GM13976 (cell line): ENCODE data around the gene PURB.

Experiments used
- DNase-seq: peaks from one replicate; pipeline ENCODE4 v3.0.0; 2012; ENCODE audit warnings: low spot score
- in situ Hi-C: fragments of 300-500 bp; cut with MboI; formaldehyde crosslinking; loops from one replicate; pipeline ENCODE4 v1.12.0; 2022; ENCODE audit warnings: low sequenced_read_pairs, mixed read lengths, inconsistent platforms; ENCODE audit not compliant: unreplicated experiment
- TF ChIP-seq, protein P1 (sequence below): IDR thresholded peaks from 2 replicates; pipeline ENCODE4 v1.5.1; 2012; ENCODE audit warnings: borderline replicate concordance, mild to moderate bottlenecking; ENCODE audit not compliant: insufficient read depth; ENCODE audit errors: extremely low read depth, missing control alignments, control extremely low read depth

The PURB gene

GRCh38 chr7:44884621-44885393 is 523 bp downstream of the PURB start:
- TF ChIP-seq, protein P1, sequence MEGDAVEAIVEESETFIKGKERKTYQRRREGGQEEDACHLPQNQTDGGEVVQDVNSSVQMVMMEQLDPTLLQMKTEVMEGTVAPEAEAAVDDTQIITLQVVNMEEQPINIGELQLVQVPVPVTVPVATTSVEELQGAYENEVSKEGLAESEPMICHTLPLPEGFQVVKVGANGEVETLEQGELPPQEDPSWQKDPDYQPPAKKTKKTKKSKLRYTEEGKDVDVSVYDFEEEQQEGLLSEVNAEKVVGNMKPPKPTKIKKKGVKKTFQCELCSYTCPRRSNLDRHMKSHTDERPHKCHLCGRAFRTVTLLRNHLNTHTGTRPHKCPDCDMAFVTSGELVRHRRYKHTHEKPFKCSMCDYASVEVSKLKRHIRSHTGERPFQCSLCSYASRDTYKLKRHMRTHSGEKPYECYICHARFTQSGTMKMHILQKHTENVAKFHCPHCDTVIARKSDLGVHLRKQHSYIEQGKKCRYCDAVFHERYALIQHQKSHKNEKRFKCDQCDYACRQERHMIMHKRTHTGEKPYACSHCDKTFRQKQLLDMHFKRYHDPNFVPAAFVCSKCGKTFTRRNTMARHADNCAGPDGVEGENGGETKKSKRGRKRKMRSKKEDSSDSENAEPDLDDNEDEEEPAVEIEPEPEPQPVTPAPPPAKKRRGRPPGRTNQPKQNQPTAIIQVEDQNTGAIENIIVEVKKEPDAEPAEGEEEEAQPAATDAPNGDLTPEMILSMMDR, result no peak
- in situ Hi-C loops, result no loop called here
- peak; percentile 52 for DNase-seq

DNA sequence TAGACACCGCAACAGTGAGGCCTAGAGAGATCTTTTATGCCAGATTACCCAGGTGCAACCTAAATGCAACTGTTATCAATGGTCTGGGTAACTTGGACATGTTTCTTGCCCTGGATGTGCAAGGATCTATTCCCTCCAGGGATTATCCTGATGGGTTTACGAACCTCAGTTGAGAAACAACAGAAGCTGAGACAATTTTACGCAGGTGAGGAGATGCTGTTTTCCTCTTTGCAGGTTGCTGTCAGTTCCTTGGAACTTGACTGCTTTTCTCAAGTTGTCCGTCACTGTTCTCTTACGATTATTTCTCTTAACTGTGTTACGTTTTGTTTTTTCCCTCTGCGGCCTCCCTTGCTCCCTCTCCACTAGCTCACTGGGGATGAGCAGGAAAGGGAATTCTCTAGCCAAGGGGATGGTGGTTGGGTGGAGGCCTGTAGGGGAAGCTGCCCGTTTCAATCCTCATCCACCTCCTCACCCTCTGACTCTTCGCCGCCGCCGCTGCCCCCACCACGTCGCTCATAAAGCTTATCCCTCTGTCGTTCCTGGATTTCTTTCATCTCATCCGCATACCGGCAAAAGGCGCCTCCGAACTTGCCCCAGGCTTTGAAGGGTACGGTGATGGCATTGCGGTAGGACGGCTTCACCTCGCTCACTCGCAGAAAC is 1.2 kb downstream of the PURB start:
- no peak for DNase-seq
- in situ Hi-C loops, result no loop called here
- TF ChIP-seq, protein P1, result no peak

GRCh38 chr7:44882899-44883298 is 2.4 kb downstream of the PURB start:
- in situ Hi-C loops, result no loop called here
- no peak for DNase-seq
- TF ChIP-seq, protein P1, result no peak

DNA sequence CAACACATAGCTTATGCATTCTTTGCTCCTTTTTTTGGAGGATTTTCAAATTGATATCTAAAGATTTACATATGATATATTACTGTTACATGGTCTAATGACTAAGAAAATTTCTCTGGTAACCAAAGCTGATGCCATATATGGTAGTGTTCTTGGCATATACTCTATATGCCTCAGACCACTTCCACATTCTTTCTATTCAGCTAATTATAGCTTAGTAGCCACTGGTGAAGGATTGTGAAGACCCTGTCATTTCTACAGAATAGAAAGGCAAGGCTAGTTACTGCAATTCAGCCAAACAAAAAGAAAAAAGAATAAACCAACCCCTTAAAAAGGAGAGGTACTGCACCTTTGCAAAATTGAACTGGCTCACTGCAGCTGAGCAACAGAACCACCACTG is 3.7 kb downstream of the PURB start:
- TF ChIP-seq, protein P1, result no peak
- in situ Hi-C loops, result no loop called here
- peak; percentile 42 for DNase-seq

DNA sequence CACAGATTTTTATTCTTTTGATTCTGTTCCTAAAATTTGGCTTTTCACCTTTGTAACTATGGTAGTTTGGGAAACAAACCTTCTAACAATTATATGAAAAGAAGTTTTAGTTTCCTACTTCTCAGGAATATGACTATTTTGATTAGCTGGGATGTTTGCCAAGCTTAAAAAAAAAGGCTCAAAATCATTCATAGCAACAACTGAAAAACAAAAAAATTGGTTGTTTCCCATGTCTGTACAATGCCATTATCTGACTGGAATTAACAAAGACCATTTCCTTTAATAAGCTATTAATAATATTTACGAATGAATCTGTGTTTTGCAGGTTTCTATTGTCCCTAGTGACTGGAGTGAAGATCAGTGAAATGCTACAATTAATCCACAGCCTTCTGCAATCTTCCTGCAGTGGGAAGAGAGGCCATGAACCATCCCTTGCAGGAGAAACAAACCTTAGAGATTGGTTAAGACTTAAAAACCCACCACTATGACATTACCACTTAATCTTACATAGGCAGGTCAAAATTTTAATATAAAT is 4.2 kb downstream of the PURB start:
- in situ Hi-C loops, result no loop called here
- no peak for DNase-seq
- TF ChIP-seq, protein P1, result no peak

DNA sequence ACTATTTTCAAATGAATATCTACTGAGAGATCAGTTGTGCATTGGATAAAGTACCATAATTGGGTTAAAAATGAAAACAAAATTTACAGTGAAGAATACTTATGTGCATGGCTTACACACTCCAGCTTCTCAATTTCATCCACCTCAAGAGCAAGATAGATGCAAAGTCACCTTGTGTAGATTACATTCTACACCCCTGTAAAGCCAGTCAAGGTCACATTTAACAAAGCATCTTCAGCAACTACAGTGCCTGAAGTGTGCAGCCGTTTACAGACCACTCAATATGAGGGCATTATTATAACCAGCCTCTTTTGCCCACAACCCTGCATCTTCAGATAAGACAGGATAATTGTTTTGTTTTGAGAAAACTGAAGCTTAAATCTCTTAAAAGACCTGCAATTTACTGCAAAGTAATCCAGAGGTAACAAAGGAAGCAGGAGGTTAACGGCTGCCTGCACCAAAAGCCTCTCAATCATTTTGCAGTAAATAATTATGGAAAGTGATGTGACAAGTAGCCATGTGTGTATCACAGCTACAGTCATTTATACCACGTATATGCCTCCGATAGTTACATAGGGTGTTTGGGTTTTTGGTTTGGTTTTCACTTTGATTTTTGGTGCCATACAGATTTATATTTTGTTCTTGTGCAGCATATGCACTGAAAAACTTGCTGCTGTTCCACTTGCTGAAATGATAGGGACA is 4.9 kb downstream of the PURB start:
- in situ Hi-C loops, result no loop called here
- TF ChIP-seq, protein P1, result no peak
- DNase-seq, result no peak
